HepG2 (cell line): ENCODE results near the gene SMOC1. TPM values are rescaled to one million over a fixed set of nuclear protein-coding genes. Genes with fewer than 3 reads are reported as not detected.

Source experiments
- ARHGAP35 ChIP-seq: sonication (generic); formaldehyde crosslinking; IDR thresholded peaks from 2 replicates; pipeline ENCODE4 v1.9.0; 2022; ENCODE audit warnings: mild to moderate bottlenecking, inconsistent platforms, moderate library complexity, missing genetic modification reagents, borderline replicate concordance
- BCL6 ChIP-seq: IDR thresholded peaks from 2 replicates; pipeline ENCODE4 v1.6.1; 2016; ENCODE audit warnings: missing genetic modification reagents, missing compliant biosample characterization
- ELF4 ChIP-seq: sonication (generic); formaldehyde crosslinking; IDR thresholded peaks from 2 replicates; pipeline ENCODE4 v1.5.0; 2020; ENCODE audit warnings: missing genetic modification reagents, mild to moderate bottlenecking, moderate library complexity, borderline replicate concordance
- HHEX ChIP-seq: IDR thresholded peaks from 2 replicates; pipeline ENCODE4 v1.6.1; 2016; ENCODE audit warnings: control low read depth
- MTF1 ChIP-seq: sonication (generic); formaldehyde crosslinking; IDR thresholded peaks from 2 replicates; pipeline ENCODE4 v1.5.0; 2020; ENCODE audit warnings: missing genetic modification reagents
- NAIF1 ChIP-seq: sonication (generic); formaldehyde crosslinking; IDR thresholded peaks from 2 replicates; pipeline ENCODE4 v1.5.0; 2020; ENCODE audit warnings: mild to moderate bottlenecking, missing genetic modification reagents, borderline replicate concordance
- RBM22 ChIP-seq: fragments of 200-400 bp; formaldehyde crosslinking; optimal IDR thresholded peaks from 2 replicates; pipeline ENCODE3; 2017; ENCODE audit warnings: mild to moderate bottlenecking, low read length, moderate library complexity
- RCOR2 ChIP-seq: IDR thresholded peaks from 2 replicates; pipeline ENCODE4 v1.6.1; 2016; ENCODE audit warnings: missing biosample characterization, missing genetic modification reagents
- SMYD3 ChIP-seq: sonication (generic); formaldehyde crosslinking; IDR thresholded peaks from 2 replicates; pipeline ENCODE4 v1.8.1; 2023; ENCODE audit warnings: mild to moderate bottlenecking, missing genetic modification reagents
- SRSF9 ChIP-seq: fragments of 200-400 bp; formaldehyde crosslinking; IDR thresholded peaks from 2 replicates; pipeline ENCODE4 v1.6.1; 2018; ENCODE audit warnings: borderline replicate concordance, mild to moderate bottlenecking, low read depth, low read length; ENCODE audit not compliant: insufficient read depth, poor library complexity, severe bottlenecking
- TBP ChIP-seq: sonication (generic); formaldehyde crosslinking; IDR thresholded peaks from 2 replicates; pipeline ENCODE4 v1.5.0; 2020; ENCODE audit warnings: missing genetic modification reagents
- U2AF1 ChIP-seq: fragments of 200-400 bp; formaldehyde crosslinking; optimal IDR thresholded peaks from 2 replicates; pipeline ENCODE3; 2017; ENCODE audit warnings: mild to moderate bottlenecking, low read depth, low read length
- ZBTB20 ChIP-seq: sonication (generic); formaldehyde crosslinking; IDR thresholded peaks from 2 replicates; pipeline ENCODE4 v1.8.1; 2023; ENCODE audit warnings: missing genetic modification reagents, low read depth, mild to moderate bottlenecking, borderline replicate concordance
- ZC3H4 ChIP-seq: sonication (generic); formaldehyde crosslinking; IDR thresholded peaks from 2 replicates; pipeline ENCODE4 v1.4.0; 2020; ENCODE audit warnings: missing genetic modification reagents, borderline replicate concordance
- ZKSCAN8 ChIP-seq: IDR thresholded peaks from 2 replicates; pipeline ENCODE4 v1.6.1; 2016; ENCODE audit warnings: borderline replicate concordance, missing genetic modification reagents, missing compliant biosample characterization
- ZMYM3 ChIP-seq: sonication (generic); formaldehyde crosslinking; IDR thresholded peaks from 2 replicates; pipeline ENCODE4 v1.5.1; 2020; ENCODE audit warnings: mild to moderate bottlenecking, missing genetic modification reagents
- ZNF138 ChIP-seq: sonication (generic); formaldehyde crosslinking; IDR thresholded peaks from 2 replicates; pipeline ENCODE4 v1.5.0; 2020; ENCODE audit warnings: mild to moderate bottlenecking, low read depth, missing genetic modification reagents
- ZNF331 ChIP-seq: sonication (generic); formaldehyde crosslinking; IDR thresholded peaks from 2 replicates; pipeline ENCODE4 v1.4.0; 2020; ENCODE audit warnings: missing genetic modification reagents
- ZNF530 ChIP-seq: sonication (generic); formaldehyde crosslinking; IDR thresholded peaks from 2 replicates; pipeline ENCODE4 v1.5.0; 2020; ENCODE audit warnings: low read depth, mild to moderate bottlenecking, missing genetic modification reagents
- ZNF615 ChIP-seq: sonication (generic); formaldehyde crosslinking; IDR thresholded peaks from 2 replicates; pipeline ENCODE4 v1.5.0; 2020; ENCODE audit warnings: mild to moderate bottlenecking, missing genetic modification reagents, borderline replicate concordance
- ZNF644 ChIP-seq: IDR thresholded peaks from 2 replicates; pipeline ENCODE4 v1.6.1; 2016; ENCODE audit warnings: low read depth
- polyA plus RNA-seq, 8 experiments: library from polyadenylated mRNA; depleted of rRNA in 3 of 8; stranded (reverse) in 7 of 8; unstranded in 1 of 8; fragments of >200 nt; fragmentation: Illumina TruSeq in 4 of 8; extraction: Trizol in 4 of 8; gene quantifications; 2 replicates each; pipeline versions ENCODE4 v1.2.1 to v1.2.3, GENCODE V29; 2011 to 2016; ENCODE audit warnings: low read depth in 4 of 8, missing spikeins in 1 of 8, mixed read lengths in 1 of 8; ENCODE audit not compliant: insufficient read depth in 1 of 8
- total RNA-seq, 5 experiments: library from RNA; depleted of rRNA; stranded (reverse); fragments of >200 nt; fragmentation: Illumina TruSeq; extraction: Trizol; gene quantifications; 2 replicates each; pipeline ENCODE4 v1.2.3, GENCODE V29; 2016; ENCODE audit warnings: low read depth in 1 of 5
- TF ChIP-seq, protein P1 (sequence below): sonication (generic); formaldehyde crosslinking; IDR thresholded peaks from 2 replicates; pipeline ENCODE4 v1.4.0; 2020; ENCODE audit warnings: missing genetic modification reagents; ENCODE audit errors: not compliant biosample characterization
- TF ChIP-seq, protein P2 (sequence below): sonication (generic); formaldehyde crosslinking; IDR thresholded peaks from 2 replicates; pipeline ENCODE4 v1.4.0; 2020; ENCODE audit warnings: missing genetic modification reagents
- TF ChIP-seq, protein P3 (sequence below): sonication (generic); formaldehyde crosslinking; IDR thresholded peaks from 2 replicates; pipeline ENCODE4 v1.5.1; 2020; ENCODE audit warnings: mild to moderate bottlenecking, missing genetic modification reagents, borderline replicate concordance

The SMOC1 gene
- total and polyA plus RNA-seq, 2 of the 13 experiments (the other 11 are each of a cell fraction or from before 2014, with no cell fraction given): 17.8 to 35.6 TPM

DNA sequence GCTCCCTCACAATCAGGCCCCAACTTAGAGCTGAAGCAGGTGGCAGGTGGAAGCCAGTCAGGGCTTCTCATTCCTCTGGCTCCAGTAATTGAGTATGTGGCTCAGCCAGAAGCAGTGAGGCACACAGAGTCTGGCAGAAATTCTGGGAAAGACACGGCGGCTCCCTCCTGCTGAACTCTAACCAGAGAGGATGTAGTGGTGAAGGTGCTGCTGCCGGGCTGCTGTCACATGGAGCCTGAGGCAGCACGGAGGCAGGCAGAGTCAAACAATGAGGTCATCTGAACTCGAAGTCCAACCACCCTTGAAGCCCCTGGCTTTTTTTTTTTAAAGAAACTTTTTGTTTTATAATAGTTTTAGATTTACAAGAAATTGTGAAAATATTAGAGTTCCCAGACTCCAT lies 33.4 kb upstream of the SMOC1 start (continued):
- 0 out of 2 replicates have a peak, but pooled peaks have one; percentile 49 for TF ChIP-seq ZBTB20 (CRISPR knock-in tag)
- no peak for TF ChIP-seq TBP (CRISPR knock-in tag)
- TF ChIP-seq ARHGAP35 (CRISPR knock-in tag): no peak
- TF ChIP-seq HHEX (CRISPR knock-in tag): no peak
- no peak for TF ChIP-seq ZNF530
- TF ChIP-seq, protein P1, sequence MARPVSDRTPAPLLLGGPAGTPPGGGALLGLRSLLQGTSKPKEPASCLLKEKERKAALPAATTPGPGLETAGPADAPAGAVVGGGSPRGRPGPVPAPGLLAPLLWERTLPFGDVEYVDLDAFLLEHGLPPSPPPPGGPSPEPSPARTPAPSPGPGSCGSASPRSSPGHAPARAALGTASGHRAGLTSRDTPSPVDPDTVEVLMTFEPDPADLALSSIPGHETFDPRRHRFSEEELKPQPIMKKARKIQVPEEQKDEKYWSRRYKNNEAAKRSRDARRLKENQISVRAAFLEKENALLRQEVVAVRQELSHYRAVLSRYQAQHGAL (CRISPR knock-in tag): no peak
- 0 out of 2 replicates have a peak, but pooled peaks have one; percentile 22 for TF ChIP-seq BCL6 (CRISPR knock-in tag)
- no peak for TF ChIP-seq ZNF138
- TF ChIP-seq, protein P2, sequence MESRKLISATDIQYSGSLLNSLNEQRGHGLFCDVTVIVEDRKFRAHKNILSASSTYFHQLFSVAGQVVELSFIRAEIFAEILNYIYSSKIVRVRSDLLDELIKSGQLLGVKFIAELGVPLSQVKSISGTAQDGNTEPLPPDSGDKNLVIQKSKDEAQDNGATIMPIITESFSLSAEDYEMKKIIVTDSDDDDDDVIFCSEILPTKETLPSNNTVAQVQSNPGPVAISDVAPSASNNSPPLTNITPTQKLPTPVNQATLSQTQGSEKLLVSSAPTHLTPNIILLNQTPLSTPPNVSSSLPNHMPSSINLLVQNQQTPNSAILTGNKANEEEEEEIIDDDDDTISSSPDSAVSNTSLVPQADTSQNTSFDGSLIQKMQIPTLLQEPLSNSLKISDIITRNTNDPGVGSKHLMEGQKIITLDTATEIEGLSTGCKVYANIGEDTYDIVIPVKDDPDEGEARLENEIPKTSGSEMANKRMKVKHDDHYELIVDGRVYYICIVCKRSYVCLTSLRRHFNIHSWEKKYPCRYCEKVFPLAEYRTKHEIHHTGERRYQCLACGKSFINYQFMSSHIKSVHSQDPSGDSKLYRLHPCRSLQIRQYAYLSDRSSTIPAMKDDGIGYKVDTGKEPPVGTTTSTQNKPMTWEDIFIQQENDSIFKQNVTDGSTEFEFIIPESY (CRISPR knock-in tag): no peak
- no peak for TF ChIP-seq RBM22
- TF ChIP-seq NAIF1 (CRISPR knock-in tag): no peak
- TF ChIP-seq U2AF1: no peak
- no peak for TF ChIP-seq ZNF644 (CRISPR knock-in tag)
- TF ChIP-seq RCOR2: no peak
- TF ChIP-seq ZKSCAN8 (CRISPR knock-in tag): no peak
- no peak for TF ChIP-seq ZNF615
- TF ChIP-seq, protein P3, sequence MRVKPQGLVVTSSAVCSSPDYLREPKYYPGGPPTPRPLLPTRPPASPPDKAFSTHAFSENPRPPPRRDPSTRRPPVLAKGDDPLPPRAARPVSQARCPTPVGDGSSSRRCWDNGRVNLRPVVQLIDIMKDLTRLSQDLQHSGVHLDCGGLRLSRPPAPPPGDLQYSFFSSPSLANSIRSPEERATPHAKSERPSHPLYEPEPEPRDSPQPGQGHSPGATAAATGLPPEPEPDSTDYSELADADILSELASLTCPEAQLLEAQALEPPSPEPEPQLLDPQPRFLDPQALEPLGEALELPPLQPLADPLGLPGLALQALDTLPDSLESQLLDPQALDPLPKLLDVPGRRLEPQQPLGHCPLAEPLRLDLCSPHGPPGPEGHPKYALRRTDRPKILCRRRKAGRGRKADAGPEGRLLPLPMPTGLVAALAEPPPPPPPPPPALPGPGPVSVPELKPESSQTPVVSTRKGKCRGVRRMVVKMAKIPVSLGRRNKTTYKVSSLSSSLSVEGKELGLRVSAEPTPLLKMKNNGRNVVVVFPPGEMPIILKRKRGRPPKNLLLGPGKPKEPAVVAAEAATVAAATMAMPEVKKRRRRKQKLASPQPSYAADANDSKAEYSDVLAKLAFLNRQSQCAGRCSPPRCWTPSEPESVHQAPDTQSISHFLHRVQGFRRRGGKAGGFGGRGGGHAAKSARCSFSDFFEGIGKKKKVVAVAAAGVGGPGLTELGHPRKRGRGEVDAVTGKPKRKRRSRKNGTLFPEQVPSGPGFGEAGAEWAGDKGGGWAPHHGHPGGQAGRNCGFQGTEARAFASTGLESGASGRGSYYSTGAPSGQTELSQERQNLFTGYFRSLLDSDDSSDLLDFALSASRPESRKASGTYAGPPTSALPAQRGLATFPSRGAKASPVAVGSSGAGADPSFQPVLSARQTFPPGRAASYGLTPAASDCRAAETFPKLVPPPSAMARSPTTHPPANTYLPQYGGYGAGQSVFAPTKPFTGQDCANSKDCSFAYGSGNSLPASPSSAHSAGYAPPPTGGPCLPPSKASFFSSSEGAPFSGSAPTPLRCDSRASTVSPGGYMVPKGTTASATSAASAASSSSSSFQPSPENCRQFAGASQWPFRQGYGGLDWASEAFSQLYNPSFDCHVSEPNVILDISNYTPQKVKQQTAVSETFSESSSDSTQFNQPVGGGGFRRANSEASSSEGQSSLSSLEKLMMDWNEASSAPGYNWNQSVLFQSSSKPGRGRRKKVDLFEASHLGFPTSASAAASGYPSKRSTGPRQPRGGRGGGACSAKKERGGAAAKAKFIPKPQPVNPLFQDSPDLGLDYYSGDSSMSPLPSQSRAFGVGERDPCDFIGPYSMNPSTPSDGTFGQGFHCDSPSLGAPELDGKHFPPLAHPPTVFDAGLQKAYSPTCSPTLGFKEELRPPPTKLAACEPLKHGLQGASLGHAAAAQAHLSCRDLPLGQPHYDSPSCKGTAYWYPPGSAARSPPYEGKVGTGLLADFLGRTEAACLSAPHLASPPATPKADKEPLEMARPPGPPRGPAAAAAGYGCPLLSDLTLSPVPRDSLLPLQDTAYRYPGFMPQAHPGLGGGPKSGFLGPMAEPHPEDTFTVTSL (CRISPR knock-in tag): 0 out of 2 replicates have a peak, but pooled peaks have one; percentile 33
- TF ChIP-seq ZC3H4 (CRISPR knock-in tag): no peak
- no peak for TF ChIP-seq MTF1 (CRISPR knock-in tag)
- TF ChIP-seq ZMYM3 (CRISPR knock-in tag): no peak; the same call in 1 of the 2 replicates
- TF ChIP-seq SRSF9: no peak
- no peak for TF ChIP-seq SMYD3
- TF ChIP-seq ZNF331 (CRISPR knock-in tag): no peak
- no peak for TF ChIP-seq ELF4 (CRISPR knock-in tag)
